ENCODE results near the gene CLDN15.
"Not testable (repeated sequence)": the region's sequence is repeated elsewhere in the genome, so short reads cannot be mapped to it uniquely, and the experiment has no call there.

Gene CLDN15, protein sequence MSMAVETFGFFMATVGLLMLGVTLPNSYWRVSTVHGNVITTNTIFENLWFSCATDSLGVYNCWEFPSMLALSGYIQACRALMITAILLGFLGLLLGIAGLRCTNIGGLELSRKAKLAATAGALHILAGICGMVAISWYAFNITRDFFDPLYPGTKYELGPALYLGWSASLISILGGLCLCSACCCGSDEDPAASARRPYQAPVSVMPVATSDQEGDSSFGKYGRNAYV

DNA sequence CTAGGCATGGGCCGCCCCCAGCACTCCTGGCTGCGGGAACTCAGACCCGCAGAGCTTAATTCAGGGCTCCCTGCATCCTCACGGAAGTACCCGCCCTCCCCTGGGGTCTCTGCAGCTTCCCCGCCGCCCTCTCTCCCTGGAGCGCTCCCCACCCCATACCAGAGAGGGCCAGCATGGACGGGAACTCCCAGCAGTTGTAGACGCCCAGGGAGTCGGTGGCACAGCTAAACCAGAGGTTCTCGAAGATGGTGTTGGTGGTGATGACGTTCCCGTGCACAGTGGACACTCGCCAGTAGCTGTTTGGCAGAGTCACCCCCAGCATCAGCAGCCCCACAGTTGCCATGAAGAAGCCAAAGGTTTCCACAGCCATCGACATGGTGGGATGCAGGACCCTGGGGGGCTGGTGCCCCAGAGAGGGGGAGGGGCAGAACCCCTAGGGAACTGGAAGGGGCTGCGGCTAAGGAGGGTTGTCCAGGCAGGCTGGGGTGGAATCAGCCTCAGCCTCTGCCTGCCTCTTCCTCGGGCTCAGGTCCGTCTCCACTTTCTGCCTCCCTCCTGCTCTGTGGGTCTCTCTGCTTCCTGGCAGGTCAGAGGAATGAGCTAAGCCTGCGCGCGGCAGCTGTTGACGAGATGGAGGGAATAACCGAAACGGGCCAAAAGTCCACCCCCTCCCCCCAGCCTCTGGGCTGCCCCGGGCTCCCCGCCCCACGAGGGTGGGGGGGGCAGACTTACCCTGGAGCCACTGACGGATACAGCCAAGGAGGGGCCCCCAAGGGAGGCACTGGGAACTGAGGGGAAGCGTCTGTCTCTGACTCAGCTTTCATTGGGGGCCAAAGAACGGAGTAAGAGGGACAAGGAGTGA, at the start of gene CLDN15:
Gene CLDN15 (minus strand): TSS at position 597 of the 862 bp plus-strand sequence. CDS start 221 bp downstream, at position 376.
- no peak for DNase-seq (ENCODE audit: low read depth in 3 of 3)

GRCh38 chr7:101287032-101287431, 49.4 kb upstream of the CLDN15 start:
- DNase-seq (ENCODE audit: low read depth in 3 of 3), result no peak

- DNase-seq (ENCODE audit: low read depth in 3 of 3), result not testable (repeated sequence)
Measured at GRCh38 chr7:101285880-101286279, 48.3 kb upstream of the CLDN15 start.

GRCh38 chr7:101285171-101285570, 47.6 kb upstream of the CLDN15 start:
- DNase-seq (ENCODE audit: low read depth in 3 of 3), result no peak

- not testable (repeated sequence) for DNase-seq (ENCODE audit: low read depth in 3 of 3)
Measured at GRCh38 chr7:101280912-101281311, 43.3 kb upstream of the CLDN15 start.

GRCh38 chr7:101278461-101279292, 41.1 kb upstream of the CLDN15 start:
- no peak for DNase-seq (ENCODE audit: low read depth in 3 of 3)

DNA sequence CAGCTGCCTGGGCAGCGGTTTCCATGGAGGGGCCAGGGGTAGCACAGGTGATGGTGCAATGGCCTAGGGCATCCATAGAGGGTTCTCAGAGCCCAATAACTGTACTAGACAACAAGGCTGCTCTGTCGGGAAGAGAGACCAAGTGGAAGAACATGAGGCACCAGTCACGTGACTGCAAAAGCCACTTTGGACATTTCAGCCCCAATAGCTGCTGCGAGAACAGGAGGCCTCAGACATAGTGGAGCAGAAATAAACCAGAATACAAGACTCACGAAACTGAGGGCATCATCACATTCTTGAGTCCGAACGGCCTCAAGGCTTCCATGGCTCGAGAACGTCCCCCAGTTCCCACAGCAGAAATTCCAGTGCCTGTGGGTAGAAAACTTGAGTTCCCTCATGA, 39.6 kb upstream of the CLDN15 start:
- no peak for DNase-seq (ENCODE audit: low read depth in 3 of 3)

DNA sequence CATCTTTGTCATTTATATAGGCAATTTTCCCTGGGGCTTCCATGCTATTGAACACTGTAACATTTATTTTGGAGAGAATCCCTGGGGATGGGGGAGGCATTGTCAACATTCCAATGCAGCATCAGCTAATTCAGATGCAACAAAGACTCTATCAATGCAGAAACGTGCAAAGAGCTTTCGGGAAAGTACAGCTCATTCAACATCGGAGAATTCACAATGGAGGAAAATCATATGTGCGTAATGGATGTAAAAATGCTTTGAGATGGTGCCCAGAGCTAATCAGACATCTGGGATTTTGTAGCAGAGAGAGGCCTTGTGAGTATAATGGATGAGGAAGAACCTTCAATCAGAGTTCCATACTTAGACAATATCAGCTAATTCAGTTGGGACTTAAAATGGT, 35.6 kb upstream of the CLDN15 start:
- DNase-seq (ENCODE audit: low read depth in 3 of 3), result no peak

DNA sequence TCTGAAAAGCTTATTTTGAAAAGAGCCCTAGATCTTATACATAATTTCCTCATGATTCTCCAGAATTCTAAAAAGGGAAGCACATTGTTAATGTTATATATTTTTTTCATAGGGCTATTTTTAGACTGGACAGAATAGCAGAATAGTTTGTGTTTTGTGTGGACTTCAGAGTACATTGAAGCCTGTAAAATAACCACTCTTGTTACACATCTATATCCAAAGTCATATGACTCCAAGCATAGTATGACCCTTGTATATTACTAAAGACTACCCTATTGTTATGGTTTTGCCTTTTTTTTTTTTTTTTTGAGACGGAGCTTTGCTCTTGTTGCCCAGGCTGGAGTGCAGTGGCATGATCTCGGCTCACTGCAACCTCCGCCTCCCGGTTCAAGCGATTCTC, 33.4 kb upstream of the CLDN15 start:
- no peak for DNase-seq (ENCODE audit: low read depth in 3 of 3)

DNA sequence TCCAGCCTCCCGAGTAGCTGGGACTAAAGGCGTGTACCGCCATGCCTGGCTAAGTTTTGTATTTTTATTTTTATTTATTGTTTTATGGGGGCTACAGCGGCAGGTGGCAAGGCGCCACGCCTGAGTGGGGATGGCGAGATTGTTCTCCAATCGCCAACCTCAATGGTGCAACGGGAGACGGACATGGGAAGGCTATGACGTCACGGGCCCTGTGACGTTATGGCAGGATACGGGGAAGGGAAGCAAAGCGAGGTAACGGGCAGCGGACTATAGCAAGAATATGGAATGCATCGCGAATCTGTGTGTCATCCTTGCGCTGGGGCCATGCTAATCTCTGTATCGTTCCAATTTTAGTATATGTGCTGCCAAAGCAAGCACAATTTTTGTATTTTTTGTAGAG, 32.1 kb upstream of the CLDN15 start:
- DNase-seq (ENCODE audit: low read depth in 3 of 3), result no peak

DNA sequence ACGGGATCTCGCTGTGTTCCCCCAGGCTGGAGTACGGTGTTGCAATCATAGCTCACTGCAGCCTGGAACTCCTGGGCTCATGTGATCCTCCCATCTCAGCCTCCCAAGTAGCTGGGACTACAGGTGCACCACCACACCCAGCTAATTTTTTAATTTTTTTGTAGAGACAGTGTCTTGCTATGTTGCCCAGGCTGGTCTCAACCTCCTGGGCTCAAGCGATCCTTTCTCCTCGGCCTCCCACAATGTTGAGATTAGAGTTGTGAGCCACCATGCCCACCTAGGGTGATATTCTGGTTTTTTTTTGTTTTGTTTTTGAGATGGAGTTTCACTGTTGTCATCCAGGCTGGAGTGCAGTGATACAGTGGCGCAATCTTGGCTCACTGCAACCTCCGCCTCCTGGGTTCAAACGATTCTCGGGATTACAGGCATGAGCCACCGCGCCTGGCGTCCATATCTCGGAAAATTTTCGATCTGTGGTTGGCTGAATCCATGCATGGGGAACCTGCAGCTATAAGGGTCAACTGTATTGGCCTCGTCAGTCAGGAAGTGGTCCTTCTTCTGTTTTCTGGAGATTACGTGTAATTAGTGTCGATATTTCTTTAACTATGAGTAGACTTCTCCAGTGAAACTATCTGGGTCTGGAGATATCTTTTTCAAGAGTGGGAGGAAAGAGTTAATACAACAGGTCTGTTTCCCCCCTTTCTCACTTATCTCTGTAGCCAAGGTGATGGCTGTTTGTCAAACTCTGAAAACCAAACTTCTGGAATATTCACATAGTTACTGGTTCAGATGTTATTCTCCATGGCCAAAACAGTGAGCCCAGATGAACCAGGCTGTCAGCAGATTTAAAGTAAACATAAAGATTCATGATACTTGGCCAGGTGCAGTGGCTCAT, 28.3 kb upstream of the CLDN15 start:
- no peak for DNase-seq (ENCODE audit: low read depth in 3 of 3)

DNA sequence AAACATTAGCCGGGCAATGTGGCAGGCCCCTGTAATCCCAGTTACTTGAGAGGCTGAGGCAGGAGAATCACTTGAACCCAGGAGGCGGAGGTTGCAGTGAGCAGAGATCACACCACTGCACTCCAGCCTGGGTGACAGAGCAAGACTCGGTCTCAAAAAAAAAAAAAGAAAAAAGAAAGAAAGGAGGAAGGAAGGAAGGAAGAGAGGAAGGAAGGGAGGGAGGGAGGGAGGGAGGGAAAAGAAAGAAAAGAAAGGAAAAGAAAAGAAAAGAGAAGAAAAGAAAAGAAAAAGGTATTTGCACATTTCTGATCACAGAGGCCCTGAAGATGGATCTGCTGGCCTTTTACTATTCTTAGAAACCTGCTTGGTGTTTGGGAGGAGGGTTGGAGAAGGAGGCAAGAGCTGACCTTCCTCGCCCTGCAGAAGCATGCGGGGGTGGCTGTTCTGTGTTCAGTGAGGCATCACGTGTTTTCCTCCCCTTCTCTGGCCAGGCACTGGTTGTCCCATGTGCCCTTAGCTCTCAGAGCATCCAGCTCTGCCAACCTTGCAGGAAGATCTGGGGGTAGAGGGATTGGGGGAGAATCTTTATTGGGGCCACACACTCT, 26.6 kb upstream of the CLDN15 start:
- not testable (repeated sequence) for DNase-seq (ENCODE audit: low read depth in 3 of 3)

GRCh38 chr7:101258243-101258731, 20.7 kb upstream of the CLDN15 start:
- no peak for DNase-seq (ENCODE audit: low read depth in 3 of 3)

GRCh38 chr7:101255796-101256195, 18.2 kb upstream of the CLDN15 start:
- DNase-seq (ENCODE audit: low read depth in 3 of 3), result no peak

- DNase-seq (ENCODE audit: low read depth in 3 of 3), result not testable (repeated sequence)
Measured at GRCh38 chr7:101253199-101253598, 15.6 kb upstream of the CLDN15 start.

GRCh38 chr7:101251871-101252659, 14.5 kb upstream of the CLDN15 start:
- peak; percentile 95 to 99 (median 99) for DNase-seq (ENCODE audit: low read depth in 3 of 3)

DNA sequence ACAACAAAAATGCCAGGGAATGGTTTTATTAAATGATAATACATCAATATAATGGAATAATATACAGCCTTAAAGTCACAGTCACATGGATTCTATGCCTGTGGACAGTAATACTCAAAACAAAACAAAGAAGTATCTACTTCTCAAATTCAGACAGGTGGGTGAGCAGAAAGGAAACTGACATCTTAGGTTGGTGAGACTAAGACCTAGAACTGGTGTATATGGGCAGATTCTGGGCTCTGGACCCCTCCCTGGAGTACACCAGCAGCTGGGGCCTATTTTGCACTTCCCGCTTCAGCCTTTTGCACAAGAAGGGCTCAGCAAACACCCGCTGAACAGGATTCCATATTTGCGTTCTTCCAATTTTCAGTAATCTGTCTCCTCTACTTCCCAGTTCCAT, 12.7 kb upstream of the CLDN15 start:
- no peak for DNase-seq (ENCODE audit: low read depth in 3 of 3)

GRCh38 chr7:101248276-101248675, 10.7 kb upstream of the CLDN15 start:
- no peak for DNase-seq (ENCODE audit: low read depth in 3 of 3)

DNA sequence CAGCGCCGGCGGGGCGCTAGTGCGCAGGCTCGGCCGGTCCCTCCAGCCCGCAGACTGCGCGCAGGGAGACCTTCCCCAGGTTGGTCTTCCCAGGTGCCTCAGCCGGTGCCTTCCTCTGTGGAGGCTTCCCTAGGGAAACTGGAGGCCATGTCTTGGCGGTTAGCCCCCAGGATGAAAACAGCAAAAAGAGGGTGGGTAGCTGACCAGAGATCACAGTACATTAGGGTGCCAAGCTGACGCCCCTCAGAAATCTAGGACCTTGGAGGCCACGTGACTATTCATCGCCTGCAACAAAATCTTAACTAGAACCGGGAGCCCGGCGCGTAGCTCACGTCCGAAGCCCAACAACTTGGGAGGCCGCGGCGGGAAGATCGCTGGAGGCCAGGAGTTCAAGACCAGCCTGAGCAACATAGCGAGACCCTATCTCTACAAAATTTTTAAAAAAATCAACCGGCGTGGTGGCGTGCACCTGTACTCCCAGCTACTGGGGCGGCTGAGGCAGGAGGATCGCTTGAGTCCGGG, 7.6 kb upstream of the CLDN15 start:
- no peak for DNase-seq (ENCODE audit: low read depth in 3 of 3)
